GM12878 (cell line): ENCODE results near the gene RNF149. TPM values are rescaled to one million over a fixed set of nuclear protein-coding genes. Genes with fewer than 3 reads are reported as not detected.

Source experiments
- ATAC-seq: fragments of 200-7000 bp; cut with Tn5 transposase; 3 replicates; pipeline ENCODE4 v1.9.1; 2020; ENCODE audit warnings: mild to moderate bottlenecking, moderate library complexity
- BruUV-seq: library from RNA; stranded (reverse); fragments of 400-500 nt; replicated peaks from 2 replicates; lab custom pipeline; 2021; lab: Mats Ljungman, UMichigan
- CTCF ChIA-PET: fragments of 300-600 bp; sonication (Branson Sonifier 250); formaldehyde crosslinking; extraction: SDS; loops from one replicate; lab custom pipeline; 2021; ENCODE audit warnings: inconsistent platforms; lab: Yijun Ruan, JAX
- POLR2A ChIA-PET: fragments of 350-600 bp; formaldehyde crosslinking; extraction: SDS; loops from one replicate; lab custom pipeline; 2021; ENCODE audit warnings: inconsistent platforms; lab: Charles Lee
- RAD21 ChIA-PET: fragments of 300-600 bp; sonication (Branson Sonifier 250); formaldehyde crosslinking; loops from one replicate; lab custom pipeline; 2023; ENCODE audit warnings: antibody characterized with exemption; ENCODE audit not compliant: unreplicated experiment; lab: Charles Lee
- SMC1A ChIA-PET: fragments of 300-600 bp; sonication (Branson Sonifier 250); formaldehyde crosslinking; loops from one replicate; lab custom pipeline; 2023; ENCODE audit not compliant: unreplicated experiment, uncharacterized antibody; lab: Charles Lee
- DNase-seq: peaks from one replicate; pipeline ENCODE4 v3.0.0-alpha.2; 2011; ENCODE audit warnings: low read depth, low spot score
- FAIRE-seq: peaks from 3 replicates; lab custom pipeline; 2011; peaks lifted over from hg19 to GRCh38; lab: Jason Lieb, UNC
- H2AFZ ChIP-seq: 2 replicates; pipeline ENCODE4 v1.6.0; 2011; ENCODE audit warnings: low read depth, low read length, control low read depth; ENCODE audit not compliant: control insufficient read depth
- H3K27ac ChIP-seq: 2 replicates; pipeline ENCODE4 v1.5.1; 2011; ENCODE audit warnings: control low read depth; ENCODE audit not compliant: control insufficient read depth, insufficient read depth
- H3K27me3 ChIP-seq, 2 experiments: replicated peaks in 1 of 2; 2 replicates each; pipeline versions ENCODE4 v1.6.0 to v1.6.1; 2011; ENCODE audit warnings: low read length in 1 of 2; ENCODE audit not compliant: control insufficient read depth in 2 of 2, insufficient read depth in 2 of 2
- H3K36me3 ChIP-seq, 2 experiments: 2 replicates each; pipeline ENCODE4 v1.5.1; 2011; ENCODE audit warnings: low read length in 1 of 2; ENCODE audit not compliant: control insufficient read depth in 2 of 2, insufficient read depth in 2 of 2
- H3K4me1 ChIP-seq: 2 replicates; pipeline ENCODE4 v1.6.1; 2011; ENCODE audit warnings: mild to moderate bottlenecking, low read length, moderate library complexity, mixed read lengths; ENCODE audit not compliant: control insufficient read depth, insufficient read depth
- H3K4me2 ChIP-seq: 2 replicates; pipeline ENCODE4 v1.6.0; 2011; ENCODE audit warnings: control low read depth; ENCODE audit not compliant: control insufficient read depth, insufficient read depth
- H3K4me3 ChIP-seq: fragments of 200-600 bp; sonication (generic); 2 replicates; pipeline ENCODE4 v1.5.1; 2016
- H3K79me2 ChIP-seq: 2 replicates; pipeline ENCODE4 v1.6.0; 2011; ENCODE audit warnings: low read length; ENCODE audit not compliant: control insufficient read depth, insufficient read depth
- H3K9ac ChIP-seq: 2 replicates; pipeline ENCODE4 v1.8.0; 2011; ENCODE audit warnings: low read length, control low read depth, mixed read lengths; ENCODE audit not compliant: control insufficient read depth, insufficient read depth
- H3K9me3 ChIP-seq: replicated peaks from 3 replicates; pipeline ENCODE4 v1.5.1; 2011; ENCODE audit warnings: mild to moderate bottlenecking, low read length; ENCODE audit not compliant: control insufficient read depth, insufficient read depth
- H4K20me1 ChIP-seq: 2 replicates; pipeline ENCODE4 v1.6.0; 2011; ENCODE audit not compliant: control insufficient read depth, insufficient read depth
- BCL11A ChIP-seq: IDR thresholded peaks from 2 replicates; pipeline ENCODE4 v1.6.1; 2011; ENCODE audit warnings: low read depth, low read length
- EP300 ChIP-seq, 2 experiments: fragments of 150-350 bp in 1 of 2; IDR thresholded peaks; 2 replicates each; pipeline ENCODE4 v1.6.1; 2011 to 2012; ENCODE audit warnings: low read depth in 2 of 2, low read length in 2 of 2, borderline replicate concordance in 1 of 2, improper control_type of control experiment in 1 of 2, inconsistent platforms in 1 of 2; ENCODE audit not compliant: control insufficient read depth in 1 of 2
- IKZF1 ChIP-seq: fragments of 450-650 bp; conservative IDR thresholded peaks from 2 replicates; pipeline ENCODE4 v1.6.1; 2017; ENCODE audit warnings: antibody characterized with exemption, mild to moderate bottlenecking
- PML ChIP-seq: IDR thresholded peaks from 2 replicates; pipeline ENCODE4 v1.6.1; 2012; ENCODE audit warnings: low read length, inconsistent platforms
- RAD51 ChIP-seq: fragments of 450-650 bp; IDR thresholded peaks from 2 replicates; pipeline ENCODE4 v1.6.1; 2016; ENCODE audit warnings: moderate library complexity, mild to moderate bottlenecking, inconsistent platforms
- ZSCAN29 ChIP-seq: fragments of 450-650 bp; IDR thresholded peaks from 2 replicates; pipeline ENCODE4 v1.6.1; 2017; ENCODE audit warnings: mild to moderate bottlenecking, moderate library complexity
- WGBS: methylation state at CpG from one replicate; pipeline ENCODE4 v1.1.6; 2016; ENCODE audit warnings: low lambda C conversion rate; ENCODE audit not compliant: insufficient replicate concordance, insufficient coverage; ENCODE audit errors: missing lambda C conversion rate; 5-methylcytosine and 5-hydroxymethylcytosine counted together
- in situ Hi-C: fragments of 300-500 bp; cut with MboI; formaldehyde crosslinking; loops from 9 replicates; pipeline ENCODE4 v1.14.3; 2018; ENCODE audit warnings: mixed read lengths
- intact Hi-C: fragments of 100-400 bp; cut with micrococcal nuclease; formaldehyde crosslinking; loops from one replicate; pipeline ENCODE4 v1.14.2; 2022; ENCODE audit not compliant: unreplicated experiment
- polyA plus RNA-seq, 11 experiments: library from polyadenylated mRNA; depleted of rRNA in 4 of 11; unstranded in 6 of 11; stranded (reverse) in 5 of 11; fragments of >200 nt; fragmentation: Nextera tagmentation in 4 of 11; fragmentation: Illumina TruSeq in 1 of 11; extraction: Ambion mirVana in 4 of 11; extraction: Trizol in 1 of 11; gene quantifications; 1 replicate in 1 of 11; 2 replicates in 10 of 11; pipeline versions ENCODE4 v1.2.1 to v1.2.3, GENCODE V29; 2011 to 2016; ENCODE audit warnings: inconsistent platforms in 2 of 11, missing spikeins in 2 of 11, low read depth in 1 of 11
- total RNA-seq, 4 experiments: library from RNA; depleted of rRNA in 3 of 4; stranded (reverse); fragments of >200 nt in 3 of 4; fragmentation: Illumina TruSeq in 1 of 4; extraction: Trizol in 1 of 4; gene quantifications; 2 replicates each; pipeline versions ENCODE4 v1.2.1 to v1.2.3, GENCODE V29; 2013 to 2021
- TF ChIP-seq, protein P1 (sequence below): IDR thresholded peaks from 2 replicates; pipeline ENCODE4 v1.6.1; 2012; ENCODE audit warnings: low read depth, low read length, improper control_type of control experiment

RNF149 gene
- total and polyA plus RNA-seq, 10 of the 15 experiments (the other 5 are each of a cell fraction or from before 2014, with no cell fraction given), result 5.2 to 38.4 (median 16.3) TPM

DNA sequence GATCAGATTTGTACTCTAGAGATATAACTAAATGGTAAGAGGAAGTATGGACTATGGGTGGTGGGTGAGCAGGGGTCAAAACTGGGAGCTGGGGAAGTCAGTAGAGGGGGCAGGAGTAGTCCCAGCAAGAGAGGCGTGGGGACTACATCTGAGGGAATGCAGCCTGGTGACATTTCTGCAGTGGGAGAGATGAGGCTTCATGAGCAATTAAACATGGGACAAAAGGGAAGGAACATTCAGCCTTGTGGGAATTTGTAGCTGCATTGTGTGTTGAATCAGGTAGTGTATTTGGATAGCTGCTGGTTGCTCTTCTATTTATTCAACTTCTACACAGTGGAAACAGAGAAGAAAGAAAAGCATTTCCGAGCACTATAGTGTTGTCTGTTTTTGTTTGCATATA, 52.2 kb downstream of the RNF149 start:
- in situ Hi-C loops (no loop called here), intact Hi-C loops (no loop called here)
- DNase-seq (no peak), ATAC-seq (no peak), FAIRE-seq (no peak)
- peaks cover 34% of the 10 kb centered on the region for H3K79me2 ChIP-seq
- ChIA-PET SMC1A (interaction anchor here (0.6 to 1.7 kb wide), 3 partner anchors 13 to 46 kb away, joined by 3 to 5 read pairs (median 3); no protein-coding TSS in a partner anchor), RAD21 (no interaction called here), POLR2A (interaction anchor here (1.3 kb wide), 1 partner anchor 13 kb away, joined by 3 read pairs; no protein-coding TSS in a partner anchor), CTCF (interaction anchor here (0.9 to 1.7 kb wide), 4 partner anchors 10 to 86 kb away, joined by 3 read pairs; no protein-coding TSS in a partner anchor)
- no peak overlapping the region for H2AFZ ChIP-seq
- BruUV-seq, result no TSS peak
- no peak overlapping the region for H3K4me3 ChIP-seq
- no peaks in the 10 kb centered on the region for H3K9me3 ChIP-seq
- H3K4me2 ChIP-seq, result no peak overlapping the region
- no peak overlapping the region for H3K27ac ChIP-seq
- H3K36me3 ChIP-seq, result peaks cover 0 to 6% of the 10 kb centered on the region in 2 experiments; a peak in 2 of 4 replicates
- TF ChIP-seq, protein P1, sequence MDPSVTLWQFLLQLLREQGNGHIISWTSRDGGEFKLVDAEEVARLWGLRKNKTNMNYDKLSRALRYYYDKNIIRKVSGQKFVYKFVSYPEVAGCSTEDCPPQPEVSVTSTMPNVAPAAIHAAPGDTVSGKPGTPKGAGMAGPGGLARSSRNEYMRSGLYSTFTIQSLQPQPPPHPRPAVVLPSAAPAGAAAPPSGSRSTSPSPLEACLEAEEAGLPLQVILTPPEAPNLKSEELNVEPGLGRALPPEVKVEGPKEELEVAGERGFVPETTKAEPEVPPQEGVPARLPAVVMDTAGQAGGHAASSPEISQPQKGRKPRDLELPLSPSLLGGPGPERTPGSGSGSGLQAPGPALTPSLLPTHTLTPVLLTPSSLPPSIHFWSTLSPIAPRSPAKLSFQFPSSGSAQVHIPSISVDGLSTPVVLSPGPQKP, result no peak
- TF ChIP-seq ZSCAN29 (no peak), EP300 (IDR thresholded peaks at IDR 0.05; ENCODE audit: borderline replicate concordance in 1 of 2, control insufficient read depth in 1 of 2, low read depth in 2 of 2, low read length in 2 of 2) (no peak), PML (no peak), IKZF1 (no peak), BCL11A (no peak), RAD51 (no peak)
- peaks cover 7% of the 10 kb centered on the region for H3K4me1 ChIP-seq
- H3K9ac ChIP-seq, result no peak overlapping the region
- 96% methylated on average over 2 of the region's 2 CpGs for WGBS
- H3K27me3 ChIP-seq, result no peaks in the 10 kb centered on the region
- peaks cover 3% of the 10 kb centered on the region; the same call in 1 of the 2 replicates for H4K20me1 ChIP-seq
